NCI-H1048 (cell line): ENCODE results near the gene KRTAP22-2.

Experiments
- DNase-seq: peaks from one replicate; lab custom pipeline; 2025; lab: John Stamatoyannopoulos, UW

KRTAP22-2 gene

DNA sequence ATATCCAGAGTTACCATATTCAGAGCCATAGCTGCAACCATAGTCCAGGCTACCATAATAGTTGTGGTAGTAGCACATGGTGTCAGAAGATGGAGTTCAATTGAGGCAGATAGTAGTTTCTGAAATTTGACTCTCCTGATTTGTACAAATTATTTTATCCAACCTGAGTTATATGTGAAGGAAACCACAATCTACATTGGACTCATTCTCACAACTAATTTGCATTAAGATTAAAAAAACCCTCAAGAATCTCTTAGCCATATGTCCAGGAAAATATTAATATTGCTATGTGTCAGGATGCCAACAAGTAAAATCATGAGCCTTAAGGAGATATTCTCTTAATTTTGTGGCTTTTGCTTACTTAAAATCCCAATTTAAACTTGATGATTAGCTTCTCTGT lies at the start of gene KRTAP22-2:
TSS of gene KRTAP22-2 (minus strand) at position 101 of the 400 bp plus-strand sequence.
- no peak for DNase-seq

DNA sequence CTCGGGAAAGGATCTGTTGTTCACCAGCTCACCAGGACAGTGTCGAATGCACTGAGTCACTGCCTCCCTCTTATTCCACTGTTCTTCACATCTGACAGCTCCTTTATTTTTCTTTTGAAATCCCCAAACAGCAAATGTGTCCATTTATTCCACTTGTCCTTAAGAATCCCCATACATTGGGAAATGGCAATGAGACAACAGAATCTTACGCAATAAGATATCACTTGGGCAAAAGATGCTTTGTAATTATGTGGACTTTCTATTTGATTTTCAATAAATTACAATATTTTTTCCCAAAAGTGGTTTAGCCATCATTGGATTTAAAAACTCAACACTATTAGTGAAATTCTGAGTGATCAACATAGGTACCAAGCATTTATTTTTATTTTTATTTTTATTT lies 48.5 kb upstream of the KRTAP22-2 start:
- no peak for DNase-seq

DNA sequence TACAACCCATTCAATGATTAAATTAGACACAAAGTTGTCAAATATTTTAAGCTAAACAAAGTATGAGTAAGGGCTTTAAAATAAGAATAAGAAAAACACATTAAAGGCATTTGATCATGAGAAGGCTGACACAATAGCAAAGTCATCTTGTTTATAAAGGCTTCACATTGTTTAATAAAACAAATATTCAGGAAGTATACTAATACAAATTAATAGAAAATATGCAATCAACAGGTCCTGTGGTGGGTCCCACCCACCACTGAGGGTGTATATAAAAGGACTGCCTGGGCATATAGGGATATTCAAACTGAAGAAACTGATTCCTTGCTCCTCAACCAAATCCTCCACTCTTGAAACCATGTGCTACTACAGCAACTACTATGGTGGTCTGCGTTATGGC lies 44.7 kb upstream of the KRTAP22-2 start, which contains the start of gene KRTAP20-2:
TSS of gene KRTAP20-2 (plus strand) at position 301 of the 400 bp plus-strand sequence. CDS start at position 359, 58 bp downstream.
- no peak for DNase-seq

DNA sequence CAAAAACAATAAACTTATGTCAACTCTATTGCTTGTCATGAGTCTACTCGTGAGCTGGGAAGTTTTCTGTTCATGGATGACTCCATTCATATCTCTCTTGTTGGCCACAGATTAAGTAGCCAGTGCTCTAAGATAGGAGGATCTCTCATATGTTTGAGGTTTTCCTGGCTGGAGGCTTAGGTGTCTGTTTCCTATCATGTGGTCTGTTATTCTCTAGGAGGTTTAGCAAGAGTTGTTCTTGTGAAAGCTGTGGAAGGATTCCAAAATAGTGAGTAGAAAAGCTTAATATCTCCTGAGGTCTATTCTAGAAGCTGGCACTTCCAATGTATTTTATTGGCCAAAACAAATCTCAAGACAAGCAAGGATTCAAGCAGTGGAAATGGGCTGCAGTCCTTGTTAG lies 39.0 kb upstream of the KRTAP22-2 start:
- no peak for DNase-seq

DNA sequence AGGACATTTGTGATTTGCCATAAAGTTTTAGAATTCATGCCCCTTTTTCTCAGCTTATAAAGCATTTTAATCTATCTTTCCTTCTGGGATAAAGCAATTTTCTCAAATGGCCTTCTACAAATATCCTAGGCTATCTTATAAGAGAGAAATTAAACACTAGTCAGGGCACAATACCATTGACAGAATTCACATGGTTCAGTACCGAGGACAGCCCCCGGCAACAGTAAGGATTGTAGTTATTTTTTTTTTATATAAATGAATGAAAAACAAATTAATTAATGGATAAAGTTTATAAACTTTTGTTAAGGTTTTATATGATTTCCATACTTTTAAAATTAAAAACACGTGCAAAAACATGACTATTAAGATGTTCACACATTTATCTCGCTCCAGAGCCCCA lies 37.9 kb upstream of the KRTAP22-2 start:
- no peak for DNase-seq

DNA sequence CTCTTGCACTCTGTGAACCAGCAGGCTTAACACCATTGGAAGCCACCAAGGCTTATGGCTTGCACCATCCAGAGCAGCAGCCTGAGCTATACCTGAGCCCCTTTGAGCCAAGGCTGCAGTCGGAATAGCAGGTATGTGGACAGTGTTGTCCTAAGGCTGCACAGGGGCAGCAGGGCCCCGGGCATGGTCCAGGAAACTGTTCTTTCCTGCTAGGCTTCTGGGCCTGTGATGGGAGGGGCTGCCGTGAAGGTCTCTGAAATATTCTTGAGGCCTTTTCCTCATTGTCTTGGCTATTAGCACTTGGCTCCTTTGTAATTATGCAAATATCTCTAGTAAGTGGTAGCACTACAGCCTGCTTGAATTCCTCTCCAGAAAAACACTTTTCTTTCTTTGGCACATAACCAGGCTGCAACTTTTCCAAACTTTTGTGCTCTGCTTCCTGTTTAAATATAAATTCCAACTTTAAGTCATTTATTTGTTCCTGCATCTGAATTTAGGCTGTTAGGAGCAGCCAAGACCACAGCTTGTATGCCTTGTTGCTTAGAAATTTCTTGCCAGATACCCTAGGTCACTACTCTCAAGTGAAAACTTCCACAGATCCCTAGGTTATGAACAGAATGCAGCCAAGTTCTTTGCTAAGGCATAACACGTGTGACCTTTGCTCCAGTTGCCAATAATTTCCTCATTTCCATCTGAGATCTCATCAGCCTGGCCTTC lies 35.4 kb upstream of the KRTAP22-2 start:
- no peak for DNase-seq

DNA sequence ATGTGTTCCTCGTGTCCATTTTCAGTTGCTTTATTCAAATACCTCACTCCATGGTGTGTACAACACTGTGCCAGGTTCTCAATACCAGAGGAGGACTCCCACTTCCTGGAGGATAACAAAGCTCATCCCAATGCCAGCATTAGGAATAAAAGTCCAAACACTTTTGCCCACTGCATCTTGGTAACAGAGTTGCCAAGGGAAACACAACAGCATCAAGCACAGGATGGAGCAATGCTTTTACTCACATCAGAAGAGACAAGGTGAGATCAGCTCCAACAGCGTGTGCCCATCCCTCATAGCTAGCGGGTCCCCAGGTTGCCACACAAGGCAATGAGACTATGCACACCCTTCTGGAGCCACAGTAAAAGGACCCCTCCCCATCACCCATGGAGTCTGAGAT lies 33.2 kb upstream of the KRTAP22-2 start:
- DNase-seq, result no peak

DNA sequence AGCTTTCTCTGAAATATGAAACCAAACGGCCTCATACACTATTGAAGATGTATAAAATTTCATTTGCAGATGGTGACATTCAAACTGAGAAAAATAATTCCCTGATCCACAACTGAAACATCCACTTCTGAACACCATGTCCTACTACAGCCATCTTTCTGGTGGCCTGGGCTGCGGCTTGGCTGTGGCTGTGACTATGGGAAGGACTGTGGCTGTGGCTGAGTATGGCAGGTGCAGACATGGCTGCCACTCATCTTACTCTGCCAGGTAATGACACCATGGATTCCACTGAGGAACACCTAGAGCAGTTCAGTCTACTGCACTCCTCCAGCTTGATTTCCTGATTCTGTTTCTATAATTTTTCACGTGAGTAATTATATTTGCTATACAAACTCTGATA lies 30.3 kb upstream of the KRTAP22-2 start, which contains the start of gene KRTAP20-4:
TSS of gene KRTAP20-4 (plus strand) at position 106 of the 400 bp plus-strand sequence.
- DNase-seq, result no peak

DNA sequence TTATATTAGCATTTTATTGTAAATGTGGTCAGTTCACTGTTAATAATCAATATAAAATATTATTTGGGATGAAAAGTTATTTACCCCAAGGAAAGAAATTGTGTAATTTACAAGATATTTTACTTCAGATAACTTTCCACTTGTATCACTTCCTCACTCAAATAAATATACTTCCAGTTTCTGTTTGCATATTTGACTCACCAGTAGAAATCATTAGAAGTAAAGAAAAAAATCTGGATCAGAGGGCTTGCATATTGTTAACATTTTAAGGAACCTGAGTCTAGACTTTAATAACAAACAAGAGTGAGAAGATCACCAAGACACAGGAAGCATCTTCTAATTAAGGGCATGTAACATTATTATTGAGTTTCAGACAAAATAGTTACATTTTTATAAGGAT lies 29.9 kb upstream of the KRTAP22-2 start:
- no peak for DNase-seq

DNA sequence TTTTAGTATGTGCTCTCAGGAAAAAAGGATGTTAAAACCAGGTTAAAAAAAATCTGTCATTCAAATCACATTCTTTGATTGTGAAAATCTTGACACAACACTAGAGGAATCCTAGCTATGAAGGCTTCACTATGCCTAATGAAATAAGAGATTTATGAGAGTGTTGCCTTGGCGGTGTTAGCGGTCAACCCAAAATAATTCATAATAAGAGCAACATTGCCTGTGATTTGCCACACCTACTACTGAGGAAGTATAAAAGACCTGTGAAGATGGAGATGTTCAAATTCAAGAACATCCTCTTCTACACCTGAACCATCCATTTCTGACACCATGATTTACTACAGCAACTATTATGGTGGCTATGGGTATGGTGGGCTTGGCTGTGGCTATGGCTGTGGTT lies 25.9 kb upstream of the KRTAP22-2 start, which contains the start of gene KRTAP20-1:
TSS of gene KRTAP20-1 (plus strand) at position 301 of the 400 bp plus-strand sequence. CDS start at position 331, 30 bp downstream.
- no peak for DNase-seq

DNA sequence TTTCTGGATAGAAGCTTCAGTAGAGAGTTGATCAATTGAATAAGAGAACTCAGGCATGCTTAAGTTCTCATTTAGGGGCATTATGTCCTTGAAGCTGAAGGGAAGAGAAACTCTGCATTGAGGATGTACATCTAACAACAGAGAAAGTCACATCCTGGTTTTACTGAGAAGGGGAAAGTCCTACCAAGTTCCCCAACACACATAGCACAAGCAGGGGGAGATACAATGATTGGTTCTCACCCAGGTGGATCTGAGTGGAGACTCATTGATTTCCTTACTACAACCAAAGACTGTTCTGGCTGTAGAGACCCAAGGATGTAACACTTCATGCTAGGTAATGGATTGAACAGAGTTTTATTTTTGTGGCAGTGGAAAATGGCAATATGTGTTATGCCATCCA lies 25.0 kb upstream of the KRTAP22-2 start:
- no peak for DNase-seq

DNA sequence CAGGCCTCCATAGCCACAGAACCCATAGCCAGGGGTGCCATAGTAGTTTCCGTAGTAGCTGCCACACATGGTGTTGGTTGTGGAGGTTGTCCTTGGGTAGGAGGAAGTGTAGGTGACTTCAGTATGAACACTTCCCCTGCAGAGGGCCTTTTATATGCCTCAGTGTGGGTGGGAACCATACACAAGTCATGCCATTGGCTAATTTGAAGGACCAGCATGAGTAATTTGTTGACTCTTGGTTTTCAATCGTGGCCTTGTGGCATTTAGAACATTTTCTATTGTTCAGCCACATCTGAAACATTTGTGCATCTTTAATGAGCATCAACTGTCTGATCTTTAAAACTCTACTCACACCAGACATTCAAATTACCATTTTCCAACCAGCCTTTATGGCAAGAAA lies 23.6 kb upstream of the KRTAP22-2 start, which contains the start of gene KRTAP6-1:
TSS of gene KRTAP6-1 (minus strand) at position 95 of the 400 bp plus-strand sequence. CDS start at position 69, 26 bp downstream.
- no peak for DNase-seq

DNA sequence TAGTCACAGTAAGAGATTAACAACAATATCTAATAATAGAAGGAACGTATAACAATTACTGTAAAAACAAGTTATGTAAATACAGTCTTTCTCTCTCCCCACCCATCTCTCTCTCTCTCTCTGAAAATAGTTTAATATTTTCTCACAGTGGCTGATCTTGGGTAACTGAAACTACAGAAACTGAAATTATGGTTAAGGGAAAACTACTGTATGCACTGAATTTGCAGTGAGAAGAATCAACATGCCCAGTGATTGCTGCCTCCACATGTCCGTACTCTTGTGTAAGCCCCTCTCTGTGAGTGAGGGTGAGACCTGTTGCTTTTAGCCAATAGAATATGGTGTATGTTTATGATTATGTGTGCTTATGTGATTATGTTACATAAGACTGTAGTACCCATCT lies 21.9 kb upstream of the KRTAP22-2 start:
- no peak for DNase-seq

DNA sequence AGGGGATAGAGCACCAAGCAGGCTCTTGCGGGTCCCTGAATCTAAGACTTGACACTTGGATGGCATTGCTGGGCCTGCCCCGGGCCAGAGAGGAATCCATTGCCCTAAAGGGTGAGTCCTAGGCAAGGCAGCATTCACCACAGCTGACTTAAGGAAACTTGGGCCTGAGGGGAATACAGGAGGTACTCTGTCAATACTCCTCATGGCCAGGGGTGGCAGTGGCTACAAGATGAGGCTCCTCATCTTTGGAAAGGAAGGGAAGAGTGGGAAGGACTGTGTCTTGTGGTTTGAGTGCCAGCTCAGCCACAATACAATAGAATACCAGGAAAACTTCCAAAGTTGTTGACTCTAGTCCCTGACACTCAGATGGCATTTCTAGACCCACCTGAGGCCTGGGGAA lies 15.8 kb upstream of the KRTAP22-2 start:
- no peak for DNase-seq

DNA sequence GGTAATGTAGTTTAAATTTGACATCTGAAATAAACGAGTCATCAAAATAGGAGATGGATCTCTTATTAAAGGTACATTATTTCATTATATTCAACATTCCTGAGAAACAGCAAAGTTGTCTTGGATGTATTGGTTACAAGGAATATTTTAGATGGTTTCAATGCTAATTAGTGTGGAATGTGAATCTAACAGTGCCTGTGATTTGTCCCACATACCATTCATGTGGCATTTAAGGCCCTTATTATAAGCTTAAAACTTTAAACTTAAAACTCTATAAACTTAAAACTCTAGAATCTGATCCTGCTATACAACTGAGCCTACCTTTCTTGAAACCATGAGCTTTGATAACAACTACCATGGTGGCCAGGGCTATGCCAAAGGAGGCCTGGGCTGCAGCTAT lies 10.6 kb upstream of the KRTAP22-2 start, which contains the start of gene KRTAP22-1:
TSS of gene KRTAP22-1 (plus strand) at position 301 of the 400 bp plus-strand sequence.
- no peak for DNase-seq

DNA sequence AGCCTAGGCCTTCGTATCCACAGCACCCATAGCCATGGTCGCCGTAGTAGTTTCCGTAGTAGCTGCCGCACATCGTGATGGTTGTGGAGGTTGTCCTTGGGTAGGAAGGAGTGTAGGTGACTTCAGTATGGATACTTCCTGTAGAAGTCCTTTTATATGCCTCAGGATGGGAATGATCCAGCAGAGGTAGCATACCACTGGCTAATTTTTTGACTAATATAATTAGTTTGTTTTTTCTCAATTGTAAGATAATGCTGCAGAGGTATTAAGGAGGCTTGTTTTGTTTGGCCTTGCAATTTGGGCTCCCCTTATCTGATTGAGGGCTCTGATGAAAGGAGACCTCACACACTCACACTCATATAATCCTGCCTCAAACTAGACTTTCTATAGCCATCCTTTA lies 8.6 kb upstream of the KRTAP22-2 start, which contains the start of gene KRTAP6-2:
TSS of gene KRTAP6-2 (minus strand) at position 101 of the 400 bp plus-strand sequence. CDS start at position 73, 28 bp downstream.
- DNase-seq, result no peak

DNA sequence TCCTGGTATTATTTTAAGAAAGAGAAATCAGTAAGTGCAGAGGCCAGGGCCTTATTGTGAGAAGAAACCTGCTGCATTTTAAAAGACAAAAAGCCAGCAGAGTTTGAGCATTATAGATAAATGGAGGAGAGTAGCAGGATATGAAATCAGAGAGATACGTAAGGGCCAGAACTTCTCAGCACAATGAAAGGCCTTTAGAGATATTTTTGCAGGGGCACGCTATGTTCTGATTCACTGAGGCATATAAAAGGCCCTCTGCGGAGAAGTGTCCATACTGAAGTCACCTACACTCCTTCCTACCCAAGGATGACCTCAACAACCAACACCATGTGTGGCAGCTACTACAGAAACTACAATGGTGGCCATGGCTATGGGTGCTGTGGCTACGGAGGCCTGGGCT lies 1.9 kb upstream of the KRTAP22-2 start, which contains the start of gene KRTAP6-3:
TSS of gene KRTAP6-3 (plus strand) at position 301 of the 400 bp plus-strand sequence. CDS start at position 307, 6 bp downstream.
- no peak for DNase-seq

DNA sequence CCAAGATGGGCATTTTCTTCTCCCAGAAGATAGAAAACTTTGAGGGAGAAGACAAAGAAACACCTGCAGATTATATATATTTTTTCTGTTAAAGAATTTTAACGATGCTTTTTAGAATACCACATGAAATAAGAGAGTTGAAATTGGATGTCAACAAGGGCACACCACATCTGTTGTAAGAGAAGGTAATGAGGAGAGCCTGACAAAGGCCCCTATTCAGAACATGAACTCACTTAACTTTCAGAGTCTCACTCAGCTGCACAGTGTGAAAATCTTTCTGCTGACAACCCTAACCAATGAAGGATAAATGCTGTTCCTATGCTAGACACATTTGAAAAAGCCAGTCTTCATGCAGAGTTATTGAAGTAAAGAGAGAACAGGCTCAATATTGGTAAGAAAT lies 7.3 kb downstream of the KRTAP22-2 start:
- no peak for DNase-seq

DNA sequence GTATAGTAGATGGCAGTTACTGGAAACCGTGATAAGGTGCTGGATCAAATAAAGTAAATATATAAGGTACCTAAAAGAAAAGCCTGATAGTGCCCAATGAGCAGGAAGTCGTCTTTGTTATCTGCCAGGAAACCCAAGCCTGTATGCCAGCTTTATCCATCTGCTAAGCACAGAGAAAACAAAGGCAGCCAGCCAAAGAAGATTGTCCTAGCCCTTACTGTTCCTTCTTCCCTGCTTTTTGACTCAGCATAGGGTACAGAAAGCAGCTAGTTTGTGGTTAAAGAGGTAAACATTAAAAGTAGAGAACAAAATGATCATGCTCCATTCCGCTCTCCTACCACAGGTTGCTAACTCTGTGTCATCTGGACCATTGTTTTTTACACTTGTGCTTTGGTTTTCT lies 10.1 kb downstream of the KRTAP22-2 start:
- no peak for DNase-seq

DNA sequence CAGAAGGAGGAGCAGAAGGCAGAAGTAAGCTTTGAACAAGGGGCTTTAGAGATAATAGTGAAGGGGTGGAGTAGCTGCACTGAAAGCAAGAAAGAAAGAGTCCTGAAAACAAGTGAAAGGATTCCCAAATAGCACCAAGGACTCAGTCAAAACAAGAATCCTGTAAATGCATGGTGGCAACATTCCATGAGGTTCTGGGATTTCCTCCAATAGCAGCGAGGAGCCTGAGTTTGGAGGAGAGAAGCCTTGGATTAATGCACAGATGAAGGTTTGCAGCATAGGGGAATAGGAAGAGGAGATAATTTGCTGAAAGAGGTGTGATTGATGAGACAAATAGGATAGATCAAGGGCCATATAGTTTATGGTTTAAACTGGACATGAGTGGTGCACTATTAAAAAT lies 10.9 kb downstream of the KRTAP22-2 start:
- no peak for DNase-seq

DNA sequence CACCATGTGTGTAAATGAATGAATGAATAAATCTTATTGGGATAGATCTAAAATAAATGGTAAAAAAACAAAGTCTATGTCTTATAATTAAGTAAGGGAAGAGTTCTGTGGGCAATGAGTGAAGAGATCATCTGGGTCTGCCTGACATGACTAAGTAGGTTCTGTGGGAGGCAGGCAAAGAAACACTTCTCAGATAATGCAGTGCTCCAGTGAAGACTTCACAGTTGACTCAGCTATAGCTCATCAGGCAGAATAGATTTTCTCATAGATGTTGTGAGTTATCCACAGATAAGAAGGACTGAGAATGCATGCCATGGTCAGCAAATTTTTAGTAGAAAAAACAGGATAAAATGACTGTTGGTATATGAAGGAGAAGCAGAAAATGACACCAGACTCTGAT lies 12.4 kb downstream of the KRTAP22-2 start:
- no peak for DNase-seq

DNA sequence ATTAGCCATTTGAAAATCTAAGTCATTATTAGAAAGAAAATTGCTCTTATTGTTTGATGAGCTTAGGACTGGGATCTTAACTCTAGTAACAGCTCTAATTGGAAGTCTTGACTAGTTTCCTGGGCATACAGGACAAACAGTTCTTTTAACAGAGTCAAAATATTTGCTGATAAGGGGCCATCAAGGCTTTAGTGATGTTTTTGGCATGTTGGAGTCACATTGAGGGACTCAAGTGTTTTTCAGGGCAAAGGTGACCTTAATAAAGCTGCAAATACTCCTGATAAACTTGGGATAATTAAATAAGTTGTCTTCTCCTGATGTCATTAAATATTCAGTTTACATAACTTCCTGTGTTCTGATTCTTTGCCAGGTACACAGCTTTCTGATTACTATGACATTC lies 22.6 kb downstream of the KRTAP22-2 start:
- no peak for DNase-seq

DNA sequence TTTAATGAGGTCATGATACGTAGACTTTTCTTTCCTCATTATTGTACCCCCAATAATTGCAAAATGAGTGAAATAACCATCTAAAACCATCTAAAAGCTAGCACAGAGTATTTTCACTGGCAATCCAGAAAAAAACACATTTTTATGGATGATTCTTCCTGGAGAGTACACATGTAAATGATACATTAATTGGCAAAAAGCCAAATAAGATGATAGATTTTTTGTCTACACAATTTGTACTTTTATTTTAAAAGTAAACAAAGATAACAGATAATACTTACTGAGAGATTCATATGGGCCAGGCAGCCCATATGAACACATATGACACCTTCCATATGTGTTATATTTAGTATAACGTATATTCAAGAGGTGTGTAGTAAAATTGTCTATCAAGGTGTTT lies 26.6 kb downstream of the KRTAP22-2 start:
- no peak for DNase-seq
